GM18517 (cell line): ENCODE measurements around the gene LMF2.

Experiments
- ATAC-seq: cut with Tn5 transposase; IDR thresholded peaks from one replicate; pipeline ENCODE4 v1.9.1; 2021; ENCODE audit warnings: mild to moderate bottlenecking, moderate library complexity; ENCODE audit not compliant: unreplicated experiment

Gene LMF2

DNA sequence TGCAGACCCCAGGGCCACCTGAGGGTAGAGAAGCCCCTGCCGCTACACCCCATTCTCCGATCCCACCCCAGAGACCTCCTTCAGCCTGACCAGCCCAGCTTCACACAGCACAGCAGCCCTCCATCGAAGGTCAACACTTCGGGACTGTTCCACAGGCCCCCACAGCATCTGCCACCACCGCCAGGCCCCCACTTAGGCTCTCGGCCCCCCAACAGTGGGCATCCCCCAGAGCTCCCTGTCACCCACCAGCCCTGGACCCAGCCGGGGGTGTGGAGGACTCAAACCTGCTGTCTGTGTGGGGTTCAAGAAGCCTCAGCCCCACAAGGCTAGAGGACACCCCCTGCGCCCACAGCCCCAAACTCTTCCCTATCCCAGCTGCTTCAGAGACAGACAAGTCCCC, 38.9 kb downstream of the LMF2 start:
- ATAC-seq: no peak

DNA sequence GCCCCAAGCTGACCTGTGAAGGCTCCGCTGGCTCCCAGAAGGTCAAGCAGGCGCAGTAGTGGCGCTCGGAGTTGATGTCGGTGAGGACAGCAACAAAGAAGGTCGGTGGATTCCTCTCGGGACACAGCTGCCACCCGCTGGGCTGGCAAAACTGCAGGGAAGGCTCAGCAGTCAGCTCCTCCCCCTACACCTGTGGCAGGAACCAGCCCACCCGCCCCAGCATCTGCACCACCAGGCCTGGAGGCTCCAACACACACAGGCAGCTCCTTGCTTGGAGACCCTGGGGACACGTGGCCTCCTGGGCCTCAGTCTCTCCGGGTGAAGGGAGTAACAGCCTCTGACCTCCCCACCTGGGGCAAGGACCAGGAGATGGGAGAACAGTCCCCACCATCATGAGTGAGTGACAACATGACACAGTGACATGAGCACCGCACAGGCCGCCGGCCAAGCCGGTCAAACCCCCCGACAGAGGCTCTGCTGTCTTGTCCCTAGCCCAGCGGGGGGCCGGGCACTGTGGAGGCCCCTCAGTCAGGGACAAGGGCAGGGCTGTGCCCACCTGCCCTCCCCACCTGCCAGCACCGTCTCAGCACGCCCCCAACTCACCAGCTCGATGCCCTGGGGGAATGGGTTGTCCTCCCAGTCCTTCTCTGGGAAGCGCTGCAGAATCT, 39.6 kb downstream of the LMF2 start:
- ATAC-seq: no peak

DNA sequence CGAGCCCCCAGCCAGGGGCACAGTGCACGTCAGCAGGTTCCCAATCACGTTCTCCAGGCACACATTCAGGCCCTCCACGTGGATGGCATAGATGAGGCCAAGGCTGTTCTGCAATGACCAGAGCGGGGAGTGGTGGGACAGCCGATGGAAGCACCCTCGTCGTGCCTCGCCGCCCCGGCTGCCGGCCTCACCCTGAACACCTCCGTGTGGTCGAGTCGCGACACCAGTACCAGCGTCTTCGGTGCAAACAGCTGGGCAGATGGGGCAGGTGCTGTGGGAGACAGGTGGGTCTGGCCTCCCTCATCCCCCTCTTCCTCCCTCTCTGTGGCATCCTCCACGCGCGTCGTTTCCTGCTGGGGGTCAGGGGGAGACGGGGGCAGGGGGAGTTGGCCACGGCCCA, 40.2 kb downstream of the LMF2 start:
- ATAC-seq: no peak

DNA sequence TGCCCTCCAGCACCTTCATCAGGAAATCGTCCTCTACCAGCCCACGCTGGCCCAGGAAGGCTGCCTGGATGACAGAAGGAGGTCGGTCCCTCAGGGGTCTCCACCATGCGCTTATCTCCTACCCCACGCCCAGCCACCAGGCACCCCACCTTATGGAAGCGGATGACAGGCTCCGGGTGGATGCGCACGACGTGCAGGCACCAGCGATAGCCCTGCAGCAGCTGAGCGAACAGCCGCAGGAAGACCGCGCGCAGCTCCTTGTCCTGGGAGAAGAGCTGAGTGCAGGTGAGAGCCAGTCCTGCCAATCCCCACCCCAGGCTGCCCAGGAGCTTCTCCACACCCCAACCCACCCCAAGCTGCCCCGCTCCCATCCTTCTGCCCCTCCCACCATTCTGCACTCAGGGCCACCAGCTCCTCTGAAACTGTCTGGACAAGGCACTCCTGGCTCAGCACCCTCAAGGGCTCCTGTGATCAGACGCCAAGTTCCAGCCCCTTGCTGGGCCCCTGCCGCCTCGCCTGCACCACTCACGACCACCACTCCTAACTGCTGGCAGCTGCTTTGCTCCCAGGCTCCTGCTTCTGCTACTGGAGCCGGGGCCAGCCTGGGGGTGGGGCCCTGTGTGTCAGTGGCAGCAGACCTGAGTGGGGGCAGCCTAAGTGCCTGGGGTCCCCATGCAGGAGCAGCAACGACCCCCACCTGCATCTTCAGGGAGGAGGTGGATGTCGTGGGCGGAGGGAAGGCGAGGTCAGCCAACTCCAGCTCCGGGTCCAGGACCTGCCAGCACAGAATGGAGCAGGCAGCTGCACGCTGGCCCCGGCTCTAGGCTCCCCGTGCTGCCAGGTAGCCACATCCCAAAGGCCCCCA, 42.2 kb downstream of the LMF2 start:
- no peak for ATAC-seq

DNA sequence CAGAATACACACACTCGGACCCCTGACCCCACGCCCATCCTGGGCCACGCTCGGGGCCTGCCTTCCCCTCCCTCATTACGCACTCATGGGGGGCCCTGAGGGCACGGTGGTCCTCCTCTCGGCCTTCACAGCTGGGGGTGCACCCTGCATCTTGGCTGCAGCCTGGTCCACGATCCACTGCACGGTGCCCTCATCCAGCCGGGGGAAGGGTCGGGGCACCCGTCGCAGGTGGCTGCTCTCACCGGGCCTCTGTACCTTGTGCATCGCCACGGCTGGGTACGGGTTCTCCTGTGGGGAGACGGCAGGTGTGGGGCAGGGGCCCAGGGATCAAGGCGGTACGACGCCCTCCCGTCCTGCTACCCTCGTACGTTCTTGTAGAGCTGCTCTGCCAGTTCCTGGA, 43.1 kb downstream of the LMF2 start:
- no peak for ATAC-seq

DNA sequence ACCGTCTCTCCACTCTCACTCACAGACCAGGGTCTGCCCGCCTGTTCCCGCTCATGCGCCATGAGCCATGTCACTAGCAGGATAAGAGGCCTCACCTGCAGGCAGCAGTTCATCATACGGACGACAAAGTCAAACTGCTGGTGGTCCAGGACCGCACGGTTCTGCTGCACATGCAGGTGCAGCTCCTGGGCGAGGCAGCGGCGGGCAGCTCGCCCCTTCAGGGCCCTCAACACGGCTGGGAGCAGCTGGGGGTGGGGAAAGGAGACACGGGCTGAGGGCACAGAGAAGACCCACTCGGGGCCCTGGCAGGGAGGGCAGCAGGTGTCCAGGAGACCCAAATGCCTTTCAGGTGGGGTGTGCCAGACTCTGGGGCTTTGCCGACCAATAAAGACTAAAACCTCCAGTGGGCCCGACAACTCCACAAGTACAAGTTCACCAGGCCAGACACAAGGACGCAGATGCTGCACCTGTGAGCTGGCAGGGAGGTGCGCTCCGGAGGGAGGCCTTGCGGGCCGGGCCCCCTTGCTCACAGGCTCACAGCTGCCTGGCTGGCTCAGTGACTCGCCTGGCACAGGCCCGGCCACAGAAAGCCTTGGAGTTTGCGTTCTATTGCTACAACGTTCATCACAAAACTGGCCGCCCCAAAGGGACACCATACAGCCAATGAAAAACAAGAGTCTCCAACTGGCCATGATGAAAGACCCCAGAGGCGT, 44.2 kb downstream of the LMF2 start:
- ATAC-seq: no peak

DNA sequence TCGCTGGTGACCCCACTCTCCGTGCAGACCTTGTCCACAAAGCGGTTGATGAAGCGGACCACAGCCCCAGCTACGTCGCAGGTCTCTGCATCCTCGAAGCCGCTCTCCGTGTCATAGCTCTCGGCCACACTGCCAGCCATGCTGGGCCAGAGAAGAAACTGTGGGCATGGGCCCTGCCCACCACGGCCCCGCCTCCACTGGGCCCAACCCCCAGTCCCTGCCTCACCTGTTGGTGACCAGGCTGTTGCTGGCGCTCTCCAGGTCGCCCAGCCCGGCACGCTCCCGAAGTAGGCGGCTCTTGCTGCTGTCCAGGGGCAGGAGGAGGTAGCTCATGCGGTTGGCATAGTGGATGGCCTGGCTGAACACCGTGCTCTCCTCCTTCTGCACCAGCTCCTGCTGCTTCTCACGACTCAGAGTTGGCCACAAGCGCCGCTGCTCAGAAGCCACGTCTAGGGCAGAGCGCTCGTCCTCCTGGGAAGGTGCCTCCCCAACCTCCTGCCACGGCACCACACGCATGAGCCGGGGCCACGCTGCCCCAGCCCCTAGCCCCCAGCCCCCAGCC, 45.4 kb downstream of the LMF2 start:
- ATAC-seq: no peak

DNA sequence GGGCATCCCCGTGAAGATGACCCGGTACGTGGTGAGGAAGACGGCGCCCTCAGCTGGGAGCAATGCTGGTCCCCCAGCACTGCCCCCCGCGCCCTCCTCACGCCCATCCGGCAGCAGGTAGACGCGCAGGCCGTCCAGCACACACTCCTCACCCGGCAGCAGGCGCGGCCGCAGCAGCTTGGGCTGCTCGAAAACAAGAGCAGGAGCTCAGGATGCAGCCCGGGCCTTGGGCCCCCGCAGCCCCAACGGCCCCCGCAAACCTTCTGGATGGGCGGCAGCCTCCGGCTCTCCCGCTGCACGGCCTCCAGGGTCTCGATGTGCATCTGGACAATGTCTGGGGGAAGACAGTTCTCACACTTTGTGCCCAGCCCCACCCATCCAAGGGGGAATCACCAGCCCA, 46.0 kb downstream of the LMF2 start:
- no peak for ATAC-seq

DNA sequence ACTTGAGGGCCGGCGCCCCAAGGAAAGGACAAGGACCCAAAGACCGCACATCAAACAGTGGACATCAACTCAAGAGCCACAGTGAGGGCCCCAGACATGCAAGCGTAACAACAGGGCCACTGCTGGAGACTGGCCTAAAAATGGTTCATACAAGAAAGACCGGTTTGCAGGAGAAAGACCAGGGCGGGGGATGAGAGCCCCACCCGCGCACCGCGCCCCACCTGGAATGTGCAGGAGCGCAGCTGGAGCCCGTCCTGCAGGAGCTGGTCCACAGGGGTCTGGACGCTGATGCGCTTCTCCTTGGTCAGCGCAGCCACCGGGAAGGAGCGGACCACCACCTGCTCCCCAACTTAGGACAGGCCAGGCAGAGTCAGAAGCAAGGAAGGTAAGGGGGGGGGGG, 46.6 kb downstream of the LMF2 start:
- no peak for ATAC-seq

DNA sequence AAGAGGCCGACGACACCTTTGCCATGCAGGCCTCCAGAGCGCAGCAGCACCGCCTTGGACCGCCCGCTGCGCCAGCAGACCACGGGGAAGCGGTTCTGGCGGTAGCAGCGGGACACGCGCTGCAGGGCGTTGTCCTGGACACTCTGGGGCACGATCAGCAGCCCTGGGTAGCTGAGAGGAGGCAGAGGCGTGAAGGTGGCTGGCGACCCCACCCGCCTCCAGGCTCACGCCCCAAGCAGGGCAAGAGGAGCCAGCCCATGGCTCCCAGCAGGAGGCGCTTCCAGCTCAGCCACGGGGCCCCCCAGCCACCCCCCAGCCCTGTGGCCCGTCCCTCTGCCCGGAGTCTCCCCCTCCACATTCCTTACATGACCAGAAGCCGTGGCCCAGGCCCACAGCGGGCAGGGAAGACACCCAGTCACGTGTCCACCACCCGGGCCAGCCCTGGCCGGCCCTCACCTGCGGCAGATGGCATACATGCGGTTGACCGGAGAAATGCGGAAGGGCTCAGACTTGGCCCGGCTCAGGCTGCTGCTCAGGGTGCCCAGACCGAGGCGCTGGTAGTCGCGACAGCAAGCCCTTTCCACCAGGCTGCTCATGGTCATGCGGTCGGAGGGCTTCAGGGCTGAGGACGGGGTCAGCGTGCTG, 47.9 kb downstream of the LMF2 start:
- ATAC-seq: no peak

DNA sequence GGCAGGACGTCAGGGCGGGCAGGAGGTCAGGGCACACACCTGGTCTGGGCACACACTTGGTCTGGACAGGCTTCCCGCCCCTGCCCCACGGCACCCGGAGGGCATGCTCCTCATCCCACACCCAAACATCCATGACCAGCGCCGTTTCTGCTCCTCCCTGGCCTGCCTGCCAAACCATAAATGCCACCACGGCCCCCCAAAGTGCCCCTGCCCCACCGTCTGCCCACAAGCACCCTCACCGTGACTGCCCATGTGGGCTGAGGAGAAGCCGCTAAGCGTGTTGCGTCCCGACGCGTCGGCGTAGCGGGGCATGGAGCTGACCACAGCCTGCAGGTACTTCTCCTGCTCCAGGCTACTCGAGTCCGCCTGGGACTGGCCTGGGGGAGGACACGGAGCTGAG, 48.5 kb downstream of the LMF2 start:
- ATAC-seq: no peak

DNA sequence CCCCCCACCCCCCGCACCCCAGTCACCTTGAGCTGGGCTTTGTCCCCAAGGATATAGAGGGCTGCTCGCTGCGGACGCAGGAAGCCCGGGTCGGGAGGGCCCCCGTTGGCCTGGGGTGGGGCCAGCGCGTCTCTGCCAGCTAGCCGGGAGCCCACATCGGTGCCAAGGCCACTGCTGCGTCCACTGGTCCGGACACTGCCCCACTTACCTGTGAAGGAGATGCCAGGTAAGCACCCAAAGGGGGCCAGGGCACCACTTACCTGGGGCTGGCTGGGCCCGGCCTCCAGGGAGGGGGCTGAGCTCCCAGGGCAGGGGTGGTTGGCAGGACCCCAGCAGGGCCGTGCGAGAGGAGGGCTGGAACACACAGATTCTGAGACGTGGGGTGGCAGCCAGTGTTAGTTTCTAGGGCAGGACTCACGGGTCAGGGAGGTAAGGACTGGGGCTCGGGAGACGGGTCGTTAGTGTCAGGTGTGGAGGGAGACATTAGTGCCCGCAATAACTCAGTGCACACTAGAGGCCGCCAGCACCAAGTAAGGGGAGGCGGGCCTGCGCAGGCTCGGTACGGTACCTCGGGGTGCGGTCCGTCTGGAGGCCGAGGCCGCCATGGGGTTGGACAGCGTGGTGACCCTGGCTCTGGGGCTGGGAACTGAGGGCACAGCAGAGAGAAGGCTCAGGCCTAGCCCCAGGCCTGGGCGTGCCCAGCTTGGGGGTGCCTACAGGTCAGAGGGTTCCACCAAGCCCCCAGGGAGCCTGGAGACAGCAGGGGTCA, 50.9 kb downstream of the LMF2 start:
- ATAC-seq: no peak

DNA sequence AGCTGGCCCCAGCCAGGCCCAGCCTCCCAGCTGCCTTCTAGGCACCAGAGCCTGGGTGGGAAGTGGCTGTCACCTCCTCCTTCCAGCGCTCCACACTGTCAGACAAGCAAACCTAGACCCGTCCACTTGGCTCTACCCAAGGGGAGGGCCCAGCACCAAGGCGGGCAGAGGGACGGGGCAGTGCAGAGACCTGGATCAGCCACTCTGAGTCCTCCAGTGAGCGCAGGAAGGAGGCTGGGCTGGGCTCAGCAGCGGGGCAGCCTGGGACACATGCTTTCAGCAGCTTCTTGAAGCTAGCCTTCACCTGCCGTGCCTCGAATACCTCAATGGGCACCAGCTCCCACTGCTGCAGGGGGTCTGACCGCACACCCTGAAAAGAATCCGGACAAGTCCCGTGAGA, 51.5 kb downstream of the LMF2 start:
- ATAC-seq: no peak

DNA sequence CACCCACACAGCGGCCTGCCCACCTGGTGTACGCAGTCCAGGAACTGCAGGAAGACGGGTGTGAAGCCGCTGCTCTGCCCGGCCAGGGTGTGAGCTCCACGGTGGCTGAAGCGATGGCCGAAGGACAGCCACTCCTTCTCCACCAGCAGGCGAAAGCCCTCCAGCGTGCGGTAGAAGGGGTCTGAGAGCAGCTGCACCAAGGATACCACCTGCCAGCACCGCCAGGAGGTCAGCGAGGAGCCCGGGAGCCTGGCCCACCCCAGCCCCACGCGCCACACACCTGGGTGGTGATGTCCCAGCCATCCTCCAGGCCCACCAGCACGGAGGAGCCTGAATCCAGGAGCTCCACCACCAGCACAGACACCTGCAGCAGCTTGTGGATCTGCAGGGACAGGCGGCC, 52.3 kb downstream of the LMF2 start:
- ATAC-seq: no peak

DNA sequence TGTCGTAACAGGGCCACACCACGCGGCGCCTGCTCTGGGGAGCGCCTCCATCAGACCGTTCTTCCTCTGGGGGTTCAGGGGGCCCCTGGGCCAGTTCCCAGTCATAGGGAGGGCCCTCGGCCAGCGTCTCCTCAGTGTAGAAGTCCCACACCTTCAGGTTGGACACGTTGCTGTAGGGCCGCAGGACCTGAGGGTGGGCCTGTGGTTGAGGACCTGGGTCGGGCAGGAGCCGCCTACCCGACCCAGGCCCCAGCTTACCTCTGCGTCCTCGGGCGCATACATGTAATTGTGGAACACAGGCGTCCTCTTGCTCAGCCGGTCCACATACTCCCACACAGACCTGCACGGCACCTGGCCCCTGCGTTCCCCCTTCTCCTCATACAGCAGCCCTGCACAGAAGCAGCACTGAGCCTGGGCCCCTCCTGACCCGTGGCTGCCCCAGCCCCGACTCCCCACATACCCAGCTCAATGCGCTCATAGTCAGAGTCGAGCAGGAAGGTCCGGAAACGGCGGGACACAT, 52.9 kb downstream of the LMF2 start:
- no peak for ATAC-seq
